Spleen (tissue), 7 donors: Measurements from ENCODE around the gene ADAD2.

ENCODE experiments used
- CTCF ChIP-seq, 11 experiments: fragments of 200-600 bp in 7 of 11; fragments of 450-650 bp in 4 of 11; sonication (generic) in 4 of 11; IDR thresholded peaks in 8 of 11; conservative IDR thresholded peaks in 3 of 11; 1 replicate in 7 of 11; 2 replicates in 4 of 11; pipeline versions ENCODE4 v1.4.0 to v1.8.0; 2016 to 2021; ENCODE audit warnings: antibody characterized with exemption in 11 of 11, inconsistent platforms in 4 of 11, mild to moderate bottlenecking in 1 of 11
- POLR2A ChIP-seq, 3 donors: fragments of 450-650 bp; IDR thresholded peaks; one replicate each; pipeline ENCODE4 v1.5.1; 2017; ENCODE audit warnings: antibody characterized with exemption in 3 of 3, mild to moderate bottlenecking in 1 of 3
- POLR2AphosphoS5 ChIP-seq, 3 donors: sonication (generic); formaldehyde crosslinking; IDR thresholded peaks; one replicate each; pipeline ENCODE4 v1.5.1; 2017; ENCODE audit warnings: antibody characterized with exemption in 3 of 3
- donor health status: DM: no; HTN: no; CAD: no; lungs with moderate emphysema.
- donor health status: DM: no; HTN: no; CAD: no.
- donor health status: DM: no; HTN: no; CAD: no.

- TF ChIP-seq CTCF (IDR thresholded peaks at IDR 0.05 in 8 of 11, conservative IDR thresholded peaks at IDR 0.05 in 3 of 11) = no peak
- TF ChIP-seq POLR2A (IDR thresholded peaks at IDR 0.05) = no peak
- TF ChIP-seq POLR2AphosphoS5 (IDR thresholded peaks at IDR 0.05) = no peak
Observed at GRCh38 chr16:84212154-84212553, 21.2 kb downstream of the ADAD2 start.
